Tibial artery (tissue), 4 donors: ENCODE data around the gene EIF2B4.
"Not testable (repeated sequence)": the region's sequence is repeated elsewhere in the genome, so short reads cannot be mapped to it uniquely, and the experiment has no call there.

Experiments used
- DNase-seq, 2 donors: peaks; one replicate each; pipeline ENCODE4 v3.0.0-alpha.2; 2019
- H3K27ac ChIP-seq, 2 donors: fragments of 200-600 bp; sonication (generic) in 1 of 2; 1 replicate in 1 of 2; 2 replicates in 1 of 2; pipeline ENCODE4 v1.5.1; 2018 to 2019; ENCODE audit warnings: mild to moderate bottlenecking in 1 of 2
- H3K27me3 ChIP-seq, 2 donors: fragments of 200-600 bp; sonication (generic) in 1 of 2; one replicate each; pipeline versions ENCODE4 v1.5.1 to v1.6.0; 2016 to 2019
- H3K36me3 ChIP-seq, 3 donors: fragments of 200-600 bp; sonication (generic) in 2 of 3; one replicate each; pipeline ENCODE4 v1.5.1; 2016 to 2019; ENCODE audit warnings: mild to moderate bottlenecking in 2 of 3
- H3K4me1 ChIP-seq, 4 donors: fragments of 200-600 bp; sonication (generic) in 2 of 4; 1 replicate in 3 of 4; 2 replicates in 1 of 4; pipeline ENCODE4 v1.5.1; 2016 to 2019
- H3K4me3 ChIP-seq, 2 donors: fragments of 200-600 bp; sonication (generic) in 1 of 2; 1 replicate in 1 of 2; 2 replicates in 1 of 2; pipeline ENCODE4 v1.5.1; 2018 to 2019; ENCODE audit warnings: mild to moderate bottlenecking in 2 of 2
- H3K9me3 ChIP-seq, 3 donors: fragments of 200-600 bp; sonication (generic) in 1 of 3; one replicate each; pipeline ENCODE4 v1.5.1; 2016 to 2019
- CTCF ChIP-seq, 2 experiments: fragments of 200-600 bp in 1 of 2; fragments of 450-650 bp in 1 of 2; IDR thresholded peaks; one replicate each; pipeline ENCODE4 v1.5.1; 2017 to 2019; ENCODE audit warnings: antibody characterized with exemption in 2 of 2, mild to moderate bottlenecking in 1 of 2, moderate library complexity in 1 of 2
- intact Hi-C: fragments of 100-400 bp; cut with DNase I; formaldehyde crosslinking; loops from one replicate; pipeline ENCODE4 v1.15.0; 2023; ENCODE audit warnings: low total_unique reads

Gene EIF2B4

GRCh38 chr2:27356056-27356381 is 14.1 kb downstream of the EIF2B4 start:
- H3K9me3 ChIP-seq = no peaks in the 10 kb centered on the region
- no peak for TF ChIP-seq CTCF (IDR thresholded peaks at IDR 0.05)
- DNase-seq = peak; percentile 53 to 74
- no peaks in the 10 kb centered on the region for H3K36me3 ChIP-seq
- H3K4me1 ChIP-seq = peaks cover 0 to 37% (median 26%) of the 10 kb centered on the region in 4 donors
- intact Hi-C loops = no loop called here
- no peaks in the 10 kb centered on the region for H3K27me3 ChIP-seq
- H3K27ac ChIP-seq = peak overlapping the region; percentile 86 to 91
- H3K4me3 ChIP-seq = peak overlapping the region; percentile 73 to 96

- DNase-seq = no peak
- no peaks in the 10 kb centered on the region for H3K9me3 ChIP-seq
- H3K4me1 ChIP-seq = peaks cover 0 to 37% (median 26%) of the 10 kb centered on the region in 4 donors
- H3K27me3 ChIP-seq = no peaks in the 10 kb centered on the region
- no peak overlapping the region for H3K27ac ChIP-seq
- intact Hi-C loops = no loop called here
- no peak for TF ChIP-seq CTCF (IDR thresholded peaks at IDR 0.05)
- H3K36me3 ChIP-seq = peaks cover 0 to 6% (median 4%) of the 10 kb centered on the region in 3 donors
- H3K4me3 ChIP-seq = no peak overlapping the region
Observed at GRCh38 chr2:27354597-27354927, 15.6 kb downstream of the EIF2B4 start.

GRCh38 chr2:27353762-27354596 is 16.2 kb downstream of the EIF2B4 start:
- Histone ChIP-seq H3K36me3 (peaks cover 0 to 6% (median 4%) of the 10 kb centered on the region in 3 donors), H3K27me3 (no peaks in the 10 kb centered on the region), H3K4me3 (no peak overlapping the region), H3K27ac (no peak overlapping the region), H3K9me3 (no peaks in the 10 kb centered on the region), H3K4me1 (peaks cover 0 to 37% (median 26%) of the 10 kb centered on the region in 4 donors)
- no peak for DNase-seq
- no peak for TF ChIP-seq CTCF (IDR thresholded peaks at IDR 0.05)
- intact Hi-C loops = no loop called here

GRCh38 chr2:27353386-27353761 is 16.8 kb downstream of the EIF2B4 start:
- DNase-seq, H3K27me3 ChIP-seq, H3K36me3 ChIP-seq, H3K9me3 ChIP-seq, H3K27ac ChIP-seq, H3K4me3 ChIP-seq, intact Hi-C loops: not testable (repeated sequence)
- peaks cover 0 to 34% (median 25%) of the 10 kb centered on the region in 4 donors for H3K4me1 ChIP-seq

- no peak for TF ChIP-seq CTCF (IDR thresholded peaks at IDR 0.05)
- Histone ChIP-seq H3K27me3 (no peaks in the 10 kb centered on the region), H3K9me3 (no peaks in the 10 kb centered on the region), H3K36me3 (peaks cover 0 to 9% (median 8%) of the 10 kb centered on the region in 3 donors), H3K4me1 (peaks cover 0 to 23% (median 15%) of the 10 kb centered on the region in 4 donors), H3K4me3 (no peak overlapping the region), H3K27ac (no peak overlapping the region)
- intact Hi-C loops = no loop called here
- DNase-seq = no peak
Observed at GRCh38 chr2:27351802-27352598, 18.1 kb downstream of the EIF2B4 start.

- intact Hi-C loops = no loop called here
- Histone ChIP-seq H3K27ac (no peak overlapping the region), H3K27me3 (no peaks in the 10 kb centered on the region), H3K9me3 (no peaks in the 10 kb centered on the region), H3K36me3 (peaks cover 0 to 10% (median 8%) of the 10 kb centered on the region in 3 donors), H3K4me1 (peaks cover 0 to 14% (median 6%) of the 10 kb centered on the region in 4 donors), H3K4me3 (no peak overlapping the region)
- no peak for TF ChIP-seq CTCF (IDR thresholded peaks at IDR 0.05)
- DNase-seq = no peak
Observed at GRCh38 chr2:27350106-27350693, 19.9 kb downstream of the EIF2B4 start.
